Mononuclear cell (primary cell): ENCODE measurements around the gene LGALS3BP. TPM values are rescaled to one million over a fixed set of nuclear protein-coding genes. Genes with fewer than 3 reads are reported as not detected.

Experiments used
- H3K27me3 ChIP-seq: 2 replicates; pipeline ENCODE4 v1.6.0; 2011; ENCODE audit warnings: low read length, control low read depth; ENCODE audit not compliant: insufficient read depth
- H3K4me1 ChIP-seq: 2 replicates; pipeline ENCODE4 v1.5.1; 2011; ENCODE audit warnings: mild to moderate bottlenecking, low read length, control low read depth; ENCODE audit not compliant: insufficient read depth
- H3K4me3 ChIP-seq: 2 replicates; pipeline ENCODE4 v1.5.1; 2011; ENCODE audit warnings: mild to moderate bottlenecking, low read length, moderate library complexity
- H3K9me3 ChIP-seq: 2 replicates; pipeline ENCODE4 v1.5.1; 2011; ENCODE audit warnings: low read depth, mild to moderate bottlenecking, control low read depth, low read length
- total RNA-seq: library from RNA; depleted of rRNA; stranded (reverse); fragments of >200 nt; gene quantifications from one replicate; pipeline ENCODE4 v1.2.3, GENCODE V29; 2012

Gene LGALS3BP
- total RNA-seq, 1 donor: 20.5 TPM

GRCh38 chr17:78981010-78981888 lies 1.5 kb upstream of the LGALS3BP start:
- H3K27me3 ChIP-seq: no peaks in the 10 kb centered on the region
- peaks cover 20% of the 10 kb centered on the region for H3K4me1 ChIP-seq
- H3K4me3 ChIP-seq: no peak overlapping the region
- H3K9me3 ChIP-seq: no peaks in the 10 kb centered on the region

GRCh38 chr17:78980624-78980972 lies 875 bp upstream of the LGALS3BP start:
- Histone ChIP-seq H3K9me3 (no peaks in the 10 kb centered on the region), H3K4me1 (peaks cover 14% of the 10 kb centered on the region), H3K27me3 (no peaks in the 10 kb centered on the region), H3K4me3 (no peak overlapping the region)

- Histone ChIP-seq H3K27me3 (no peaks in the 10 kb centered on the region), H3K4me3 (no peak overlapping the region), H3K4me1 (peaks cover 12% of the 10 kb centered on the region), H3K9me3 (no peaks in the 10 kb centered on the region)
These were observed 1.4 kb downstream of the LGALS3BP start for GRCh38 chr17:78977997-78978973.

- H3K4me3 ChIP-seq: no peak overlapping the region
- H3K4me1 ChIP-seq: peaks cover 12% of the 10 kb centered on the region
- H3K9me3 ChIP-seq: no peaks in the 10 kb centered on the region
- H3K27me3 ChIP-seq: no peaks in the 10 kb centered on the region
These were observed 2.1 kb downstream of the LGALS3BP start for GRCh38 chr17:78977681-78977943.

GRCh38 chr17:78976907-78977680 lies 2.6 kb downstream of the LGALS3BP start:
- Histone ChIP-seq H3K9me3 (no peaks in the 10 kb centered on the region), H3K27me3 (no peaks in the 10 kb centered on the region), H3K4me3 (no peak overlapping the region), H3K4me1 (peaks cover 12% of the 10 kb centered on the region)

GRCh38 chr17:78974635-78975591 lies 4.8 kb downstream of the LGALS3BP start:
- H3K4me3 ChIP-seq: no peak overlapping the region
- H3K4me1 ChIP-seq: peaks cover 4% of the 10 kb centered on the region

GRCh38 chr17:78973792-78974520 lies 5.8 kb downstream of the LGALS3BP start:
- H3K9me3 ChIP-seq: no peaks in the 10 kb centered on the region
- H3K4me1 ChIP-seq: no peaks in the 10 kb centered on the region
- no peaks in the 10 kb centered on the region for H3K27me3 ChIP-seq
- H3K4me3 ChIP-seq: no peak overlapping the region

More at GRCh38 chr17:78974635-78975591, 4.8 kb downstream of the LGALS3BP start:
- Histone ChIP-seq H3K9me3 (no peaks in the 10 kb centered on the region), H3K27me3 (no peaks in the 10 kb centered on the region)

- Histone ChIP-seq H3K9me3 (no peaks in the 10 kb centered on the region), H3K4me3 (no peak overlapping the region), H3K4me1 (no peaks in the 10 kb centered on the region), H3K27me3 (no peaks in the 10 kb centered on the region)
These were observed 6.5 kb downstream of the LGALS3BP start for GRCh38 chr17:78973196-78973595.

GRCh38 chr17:78972507-78973105 lies 7.1 kb downstream of the LGALS3BP start:
- Histone ChIP-seq H3K4me3 (no peak overlapping the region), H3K4me1 (no peaks in the 10 kb centered on the region), H3K27me3 (no peaks in the 10 kb centered on the region), H3K9me3 (no peaks in the 10 kb centered on the region)

GRCh38 chr17:78971756-78972506 lies 7.8 kb downstream of the LGALS3BP start:
- Histone ChIP-seq H3K4me1 (no peaks in the 10 kb centered on the region), H3K27me3 (no peaks in the 10 kb centered on the region), H3K9me3 (no peaks in the 10 kb centered on the region), H3K4me3 (no peak overlapping the region)

GRCh38 chr17:78970834-78971755 lies 8.6 kb downstream of the LGALS3BP start:
- Histone ChIP-seq H3K4me3 (no peak overlapping the region), H3K27me3 (no peaks in the 10 kb centered on the region)

GRCh38 chr17:78969865-78970264 lies 9.9 kb downstream of the LGALS3BP start:
- Histone ChIP-seq H3K4me1 (no peaks in the 10 kb centered on the region), H3K9me3 (no peaks in the 10 kb centered on the region), H3K4me3 (no peak overlapping the region), H3K27me3 (no peaks in the 10 kb centered on the region)

More at GRCh38 chr17:78970834-78971755, 8.6 kb downstream of the LGALS3BP start:
- Histone ChIP-seq H3K4me1 (no peaks in the 10 kb centered on the region), H3K9me3 (no peaks in the 10 kb centered on the region)
